Lower leg skin (tissue), 4 donors: Measurements from ENCODE around the gene ZNF133. TPM values are rescaled to one million over a fixed set of nuclear protein-coding genes. Genes with fewer than 3 reads are reported as not detected.

Source experiments
- DNase-seq, 2 donors: peaks; one replicate each; pipeline ENCODE4 v3.0.0-alpha.2; 2019; ENCODE audit warnings: low spot score in 2 of 2
- H3K4me3 ChIP-seq: fragments of 200-600 bp; sonication (generic); 2 replicates; pipeline ENCODE4 v1.5.1; 2017; ENCODE audit warnings: mild to moderate bottlenecking, low read depth; ENCODE audit not compliant: poor library complexity, severe bottlenecking
- POLR2A ChIP-seq, 2 donors: fragments of 450-650 bp; IDR thresholded peaks; one replicate each; pipeline ENCODE4 v1.6.1; 2016 to 2017; ENCODE audit warnings: antibody characterized with exemption in 2 of 2, mild to moderate bottlenecking in 1 of 2, moderate library complexity in 1 of 2
- WGBS, 2 donors: methylation state at CpG; one replicate each; pipeline ENCODE4 v1.1.5; 2018; 5-methylcytosine and 5-hydroxymethylcytosine counted together
- intact Hi-C: fragments of 100-400 bp; cut with DNase I; formaldehyde crosslinking; loops from one replicate; pipeline ENCODE4 v1.15.0; 2023; ENCODE audit warnings: low total_unique reads
- total RNA-seq, 4 donors: library from RNA; depleted of rRNA; stranded (reverse); fragments of >200 nt; gene quantifications; one replicate each; pipeline ENCODE4 v1.1.0, GENCODE V29; 2016
- TF ChIP-seq, protein P1 (sequence below), 3 donors: fragments of 450-650 bp; IDR thresholded peaks; one replicate each; pipeline ENCODE4 v1.5.1; 2016; ENCODE audit warnings: antibody characterized with exemption in 3 of 3, mild to moderate bottlenecking in 3 of 3, moderate library complexity in 2 of 3

Gene ZNF133
- total RNA-seq, 4 donors from 2014 or later = 14.3 to 27.8 (median 23.7) TPM

- TF ChIP-seq, protein P1, sequence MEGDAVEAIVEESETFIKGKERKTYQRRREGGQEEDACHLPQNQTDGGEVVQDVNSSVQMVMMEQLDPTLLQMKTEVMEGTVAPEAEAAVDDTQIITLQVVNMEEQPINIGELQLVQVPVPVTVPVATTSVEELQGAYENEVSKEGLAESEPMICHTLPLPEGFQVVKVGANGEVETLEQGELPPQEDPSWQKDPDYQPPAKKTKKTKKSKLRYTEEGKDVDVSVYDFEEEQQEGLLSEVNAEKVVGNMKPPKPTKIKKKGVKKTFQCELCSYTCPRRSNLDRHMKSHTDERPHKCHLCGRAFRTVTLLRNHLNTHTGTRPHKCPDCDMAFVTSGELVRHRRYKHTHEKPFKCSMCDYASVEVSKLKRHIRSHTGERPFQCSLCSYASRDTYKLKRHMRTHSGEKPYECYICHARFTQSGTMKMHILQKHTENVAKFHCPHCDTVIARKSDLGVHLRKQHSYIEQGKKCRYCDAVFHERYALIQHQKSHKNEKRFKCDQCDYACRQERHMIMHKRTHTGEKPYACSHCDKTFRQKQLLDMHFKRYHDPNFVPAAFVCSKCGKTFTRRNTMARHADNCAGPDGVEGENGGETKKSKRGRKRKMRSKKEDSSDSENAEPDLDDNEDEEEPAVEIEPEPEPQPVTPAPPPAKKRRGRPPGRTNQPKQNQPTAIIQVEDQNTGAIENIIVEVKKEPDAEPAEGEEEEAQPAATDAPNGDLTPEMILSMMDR (IDR thresholded peaks at IDR 0.05) = no peak
- no peak for TF ChIP-seq POLR2A (IDR thresholded peaks at IDR 0.05)
- no peak for DNase-seq
- WGBS, 2 donors = 90 to 94% methylated on average over 1 of the region's 1 CpG
Measured at GRCh38 chr20:18359854-18360253, 71.5 kb downstream of the ZNF133 start.

GRCh38 chr20:18360635-18361034, 72.3 kb downstream of the ZNF133 start:
- no peak for TF ChIP-seq POLR2A (IDR thresholded peaks at IDR 0.05)
- intact Hi-C loops = no loop called here
- DNase-seq = no peak
- no peak overlapping the region for H3K4me3 ChIP-seq
- 20 to 33% methylated on average over 1 of the region's 1 CpG for WGBS, 2 donors

More at GRCh38 chr20:18359854-18360253, 71.5 kb downstream of the ZNF133 start:
- H3K4me3 ChIP-seq = no peak overlapping the region
- intact Hi-C loops = no loop called here

DNA sequence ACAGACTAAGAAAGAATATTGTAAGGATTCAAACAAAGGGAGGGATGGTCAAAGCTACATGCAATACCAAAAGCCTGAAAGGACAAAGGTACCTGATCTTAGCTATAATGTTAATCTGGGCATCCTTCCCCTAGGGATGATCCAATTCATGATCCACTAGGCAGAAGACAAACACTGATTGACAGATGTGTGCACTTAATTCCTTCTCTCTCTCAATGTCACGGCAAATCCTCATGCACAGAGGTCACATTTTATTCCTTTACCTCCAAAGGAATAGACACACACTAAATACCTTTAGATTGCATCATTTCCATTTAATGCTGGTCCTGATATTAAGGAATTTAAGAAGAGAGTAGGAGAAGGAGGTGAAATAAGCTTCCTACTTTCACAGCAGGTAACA, 73.4 kb downstream of the ZNF133 start:
- intact Hi-C loops = no loop called here
- H3K4me3 ChIP-seq = no peak overlapping the region
- TF ChIP-seq POLR2A (IDR thresholded peaks at IDR 0.05) = no peak
- TF ChIP-seq, protein P1 (IDR thresholded peaks at IDR 0.05) = no peak
- DNase-seq = no peak
- 94% methylated on average over 1 of the region's 1 CpG for WGBS, 2 donors

- no peak overlapping the region for H3K4me3 ChIP-seq
- TF ChIP-seq POLR2A (IDR thresholded peaks at IDR 0.05) = no peak
- TF ChIP-seq, protein P1 (IDR thresholded peaks at IDR 0.05) = no peak
- 90 to 93% methylated on average over 13 of the region's 13 CpGs for WGBS, 2 donors
- no peak for DNase-seq
- intact Hi-C loops = no loop called here
Measured at GRCh38 chr20:18362916-18363315, 74.6 kb downstream of the ZNF133 start.

GRCh38 chr20:18363708-18364107, 75.4 kb downstream of the ZNF133 start:
- DNase-seq = no peak
- no peak overlapping the region for H3K4me3 ChIP-seq
- TF ChIP-seq, protein P1 (IDR thresholded peaks at IDR 0.05) = no peak
- TF ChIP-seq POLR2A (IDR thresholded peaks at IDR 0.05) = no peak
- WGBS, 2 donors = 93 to 100% methylated on average over 2 of the region's 2 CpGs
- intact Hi-C loops = no loop called here

GRCh38 chr20:18364768-18365167, 76.4 kb downstream of the ZNF133 start:
- 94 to 95% methylated on average over 2 of the region's 2 CpGs for WGBS, 2 donors
- no peak for DNase-seq
- TF ChIP-seq, protein P1 (IDR thresholded peaks at IDR 0.05) = no peak
- no peak for TF ChIP-seq POLR2A (IDR thresholded peaks at IDR 0.05)
- H3K4me3 ChIP-seq = no peak overlapping the region
- intact Hi-C loops = no loop called here

Other genes starting within 250 kb of the ZNF133 start
- 10 to 100 TPM; 22.9 to 46.6 (median 31.4) TPM for gene OVOL2, start 230.6 kb upstream of the ZNF133 start, total RNA-seq
- 10 to 100 TPM; 11.0 to 21.9 (median 14.6) TPM for gene KAT14, start 150.7 kb upstream of the ZNF133 start, total RNA-seq
- gene PET117, start 150.7 kb upstream of the ZNF133 start, total RNA-seq = 10 to 100 TPM; 11.5 to 14.7 (median 13.3) TPM
- 1 to 10 TPM in 3 of 4 donors, under 1 TPM in 1; 0.53 to 6.1 (median 4.3) TPM for gene DZANK1, start 178.5 kb downstream of the ZNF133 start, total RNA-seq
- gene POLR3F, start 178.9 kb downstream of the ZNF133 start, total RNA-seq = 10 to 100 TPM in 2 of 4 donors, 1 to 10 TPM in 2; 5.3 to 10.6 (median 8.7) TPM
- 10 to 100 TPM; 14.2 to 26.1 (median 19.4) TPM for gene RBBP9, start 208.7 kb downstream of the ZNF133 start, total RNA-seq
- 10 to 100 TPM; 32.5 to 43.9 (median 41.3) TPM for gene SEC23B, start 219.4 kb downstream of the ZNF133 start, total RNA-seq